HepG2 (cell line): ENCODE results near the gene SIRPA. TPM values are rescaled to one million over a fixed set of nuclear protein-coding genes. Genes with fewer than 3 reads are reported as not detected.

Experiments
- FOSL1 ChIP-seq: sonication (generic); formaldehyde crosslinking; IDR thresholded peaks from 2 replicates; pipeline ENCODE4 v1.9.0; 2021; ENCODE audit warnings: missing genetic modification reagents, borderline replicate concordance
- FOXO4 ChIP-seq: sonication (generic); formaldehyde crosslinking; conservative IDR thresholded peaks from 2 replicates; pipeline ENCODE4 v1.8.1; 2023; ENCODE audit warnings: missing genetic modification reagents
- HDAC2 ChIP-seq: sonication (generic); formaldehyde crosslinking; IDR thresholded peaks from 2 replicates; pipeline ENCODE4 v1.4.0; 2020; ENCODE audit warnings: missing genetic modification reagents
- MAFF ChIP-seq: IDR thresholded peaks from 2 replicates; pipeline ENCODE4 v1.6.1; 2011; ENCODE audit warnings: low read depth, low read length, improper control_type of control experiment
- MTA3 ChIP-seq: sonication (generic); formaldehyde crosslinking; IDR thresholded peaks from 2 replicates; pipeline ENCODE4 v1.4.0; 2020; ENCODE audit warnings: missing genetic modification reagents
- SMYD3 ChIP-seq: sonication (generic); formaldehyde crosslinking; IDR thresholded peaks from 2 replicates; pipeline ENCODE4 v1.8.1; 2023; ENCODE audit warnings: mild to moderate bottlenecking, missing genetic modification reagents
- SRY ChIP-seq: sonication (generic); formaldehyde crosslinking; IDR thresholded peaks from 2 replicates; pipeline ENCODE4 v1.8.0; 2022; ENCODE audit warnings: mild to moderate bottlenecking, missing genetic modification reagents
- YY1 ChIP-seq: IDR thresholded peaks from 2 replicates; pipeline ENCODE4 v1.6.1; 2011; ENCODE audit warnings: low read length, low read depth, moderate library complexity, mild to moderate bottlenecking; ENCODE audit not compliant: insufficient read depth, insufficient replicate concordance
- ZNF18 ChIP-seq: sonication (generic); formaldehyde crosslinking; IDR thresholded peaks from 2 replicates; pipeline ENCODE4 v1.8.0; 2022; ENCODE audit warnings: mild to moderate bottlenecking, missing genetic modification reagents; ENCODE audit not compliant: insufficient replicate concordance
- ZNF558 ChIP-seq: sonication (generic); formaldehyde crosslinking; IDR thresholded peaks from 2 replicates; pipeline ENCODE4 v1.9.0; 2022; ENCODE audit warnings: mild to moderate bottlenecking, missing genetic modification reagents, borderline replicate concordance
- ZNF615 ChIP-seq: sonication (generic); formaldehyde crosslinking; IDR thresholded peaks from 2 replicates; pipeline ENCODE4 v1.5.0; 2020; ENCODE audit warnings: mild to moderate bottlenecking, missing genetic modification reagents, borderline replicate concordance
- ZNF749 ChIP-seq: sonication (generic); formaldehyde crosslinking; IDR thresholded peaks from 2 replicates; pipeline ENCODE4 v1.8.0; 2022; ENCODE audit warnings: mild to moderate bottlenecking, missing genetic modification reagents, moderate library complexity, borderline replicate concordance
- polyA plus RNA-seq, 8 experiments: library from polyadenylated mRNA; depleted of rRNA in 3 of 8; stranded (reverse) in 7 of 8; unstranded in 1 of 8; fragments of >200 nt; fragmentation: Illumina TruSeq in 4 of 8; extraction: Trizol in 4 of 8; gene quantifications; 2 replicates each; pipeline versions ENCODE4 v1.2.1 to v1.2.3, GENCODE V29; 2011 to 2016; ENCODE audit warnings: low read depth in 4 of 8, missing spikeins in 1 of 8, mixed read lengths in 1 of 8; ENCODE audit not compliant: insufficient read depth in 1 of 8
- total RNA-seq, 5 experiments: library from RNA; depleted of rRNA; stranded (reverse); fragments of >200 nt; fragmentation: Illumina TruSeq; extraction: Trizol; gene quantifications; 2 replicates each; pipeline ENCODE4 v1.2.3, GENCODE V29; 2016; ENCODE audit warnings: low read depth in 1 of 5
- TF ChIP-seq, protein P1 (sequence below): fragments of 450-650 bp; IDR thresholded peaks from 2 replicates; pipeline ENCODE4 v1.6.1; 2017
- TF ChIP-seq, protein P2 (sequence below): sonication (generic); formaldehyde crosslinking; IDR thresholded peaks from 2 replicates; pipeline ENCODE4 v1.4.0; 2020; ENCODE audit warnings: low read depth, missing genetic modification reagents
- TF ChIP-seq, protein P3 (sequence below), 2 experiments: sonication (generic) in 1 of 2; formaldehyde crosslinking in 1 of 2; IDR thresholded peaks; 2 replicates each; pipeline versions ENCODE4 v1.4.0 to v1.6.1; 2016 to 2020; ENCODE audit warnings: borderline replicate concordance in 1 of 2, low read depth in 1 of 2, mild to moderate bottlenecking in 1 of 2, missing genetic modification reagents in 1 of 2

Gene SIRPA
- total and polyA plus RNA-seq, 2 of the 13 experiments (the other 11 are each of a cell fraction or from before 2014, with no cell fraction given): 7.2 to 17.6 TPM

DNA sequence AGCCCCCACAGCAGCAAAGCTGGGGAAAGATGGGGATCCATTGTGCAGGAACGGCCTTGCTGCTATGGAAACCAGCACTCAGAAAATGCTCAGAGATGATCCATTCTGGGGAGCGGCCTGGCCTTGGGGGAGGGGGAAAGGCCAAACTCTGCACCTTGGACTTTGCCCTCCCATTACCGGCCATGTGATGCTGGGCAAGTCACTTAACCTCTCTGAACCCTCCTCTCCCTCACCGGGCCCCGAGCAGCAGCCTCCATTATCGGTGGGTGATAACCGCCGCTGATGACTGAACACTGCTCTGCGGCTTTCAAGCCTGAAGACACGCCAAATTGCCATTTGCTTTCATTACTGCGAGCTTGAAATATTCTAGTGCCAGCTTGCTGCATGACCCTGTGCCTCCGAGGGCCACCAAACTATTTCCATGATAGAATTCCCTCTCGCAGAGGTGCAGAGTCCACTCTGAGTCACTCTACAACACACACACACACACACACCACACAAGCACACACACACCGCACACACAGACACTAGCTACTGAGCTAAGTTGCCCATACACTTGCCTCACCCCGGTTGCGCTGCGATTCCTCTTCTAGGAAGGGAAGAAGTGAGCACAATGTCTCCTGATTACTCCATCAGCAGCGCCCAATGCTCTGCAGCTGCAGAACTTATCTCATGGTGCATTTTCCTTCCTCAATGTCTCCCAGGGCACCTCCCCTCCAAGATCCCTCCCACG is 20.6 kb upstream of the SIRPA start (continued):
- TF ChIP-seq ZNF18 (CRISPR knock-in tag): no peak
- TF ChIP-seq FOXO4 (CRISPR knock-in tag): no peak
- TF ChIP-seq, protein P1, sequence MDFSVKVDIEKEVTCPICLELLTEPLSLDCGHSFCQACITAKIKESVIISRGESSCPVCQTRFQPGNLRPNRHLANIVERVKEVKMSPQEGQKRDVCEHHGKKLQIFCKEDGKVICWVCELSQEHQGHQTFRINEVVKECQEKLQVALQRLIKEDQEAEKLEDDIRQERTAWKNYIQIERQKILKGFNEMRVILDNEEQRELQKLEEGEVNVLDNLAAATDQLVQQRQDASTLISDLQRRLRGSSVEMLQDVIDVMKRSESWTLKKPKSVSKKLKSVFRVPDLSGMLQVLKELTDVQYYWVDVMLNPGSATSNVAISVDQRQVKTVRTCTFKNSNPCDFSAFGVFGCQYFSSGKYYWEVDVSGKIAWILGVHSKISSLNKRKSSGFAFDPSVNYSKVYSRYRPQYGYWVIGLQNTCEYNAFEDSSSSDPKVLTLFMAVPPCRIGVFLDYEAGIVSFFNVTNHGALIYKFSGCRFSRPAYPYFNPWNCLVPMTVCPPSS: no peak
- TF ChIP-seq HDAC2: no peak
- TF ChIP-seq MAFF: no peak
- peak; percentile 44 for TF ChIP-seq YY1
- TF ChIP-seq SRY (CRISPR knock-in tag): 0 out of 2 replicates have a peak, but pooled peaks have one; percentile 31
- TF ChIP-seq, protein P2, sequence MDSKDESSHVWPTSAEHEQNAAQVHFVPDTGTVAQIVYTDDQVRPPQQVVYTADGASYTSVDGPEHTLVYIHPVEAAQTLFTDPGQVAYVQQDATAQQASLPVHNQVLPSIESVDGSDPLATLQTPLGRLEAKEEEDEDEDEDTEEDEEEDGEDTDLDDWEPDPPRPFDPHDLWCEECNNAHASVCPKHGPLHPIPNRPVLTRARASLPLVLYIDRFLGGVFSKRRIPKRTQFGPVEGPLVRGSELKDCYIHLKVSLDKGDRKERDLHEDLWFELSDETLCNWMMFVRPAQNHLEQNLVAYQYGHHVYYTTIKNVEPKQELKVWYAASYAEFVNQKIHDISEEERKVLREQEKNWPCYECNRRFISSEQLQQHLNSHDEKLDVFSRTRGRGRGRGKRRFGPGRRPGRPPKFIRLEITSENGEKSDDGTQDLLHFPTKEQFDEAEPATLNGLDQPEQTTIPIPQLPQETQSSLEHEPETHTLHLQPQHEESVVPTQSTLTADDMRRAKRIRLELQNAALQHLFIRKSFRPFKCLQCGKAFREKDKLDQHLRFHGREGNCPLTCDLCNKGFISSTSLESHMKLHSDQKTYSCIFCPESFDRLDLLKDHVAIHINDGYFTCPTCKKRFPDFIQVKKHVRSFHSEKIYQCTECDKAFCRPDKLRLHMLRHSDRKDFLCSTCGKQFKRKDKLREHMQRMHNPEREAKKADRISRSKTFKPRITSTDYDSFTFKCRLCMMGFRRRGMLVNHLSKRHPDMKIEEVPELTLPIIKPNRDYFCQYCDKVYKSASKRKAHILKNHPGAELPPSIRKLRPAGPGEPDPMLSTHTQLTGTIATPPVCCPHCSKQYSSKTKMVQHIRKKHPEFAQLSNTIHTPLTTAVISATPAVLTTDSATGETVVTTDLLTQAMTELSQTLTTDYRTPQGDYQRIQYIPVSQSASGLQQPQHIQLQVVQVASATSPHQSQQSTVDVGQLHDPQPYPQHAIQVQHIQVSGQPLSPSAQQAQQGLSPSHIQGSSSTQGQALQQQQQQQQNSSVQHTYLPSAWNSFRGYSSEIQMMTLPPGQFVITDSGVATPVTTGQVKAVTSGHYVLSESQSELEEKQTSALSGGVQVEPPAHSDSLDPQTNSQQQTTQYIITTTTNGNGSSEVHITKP: no peak
- TF ChIP-seq ZNF558 (CRISPR knock-in tag): no peak
- no peak for TF ChIP-seq MTA3 (CRISPR knock-in tag)
- TF ChIP-seq ZNF615: no peak
- TF ChIP-seq SMYD3 (CRISPR knock-in tag): no peak
- TF ChIP-seq, protein P3, sequence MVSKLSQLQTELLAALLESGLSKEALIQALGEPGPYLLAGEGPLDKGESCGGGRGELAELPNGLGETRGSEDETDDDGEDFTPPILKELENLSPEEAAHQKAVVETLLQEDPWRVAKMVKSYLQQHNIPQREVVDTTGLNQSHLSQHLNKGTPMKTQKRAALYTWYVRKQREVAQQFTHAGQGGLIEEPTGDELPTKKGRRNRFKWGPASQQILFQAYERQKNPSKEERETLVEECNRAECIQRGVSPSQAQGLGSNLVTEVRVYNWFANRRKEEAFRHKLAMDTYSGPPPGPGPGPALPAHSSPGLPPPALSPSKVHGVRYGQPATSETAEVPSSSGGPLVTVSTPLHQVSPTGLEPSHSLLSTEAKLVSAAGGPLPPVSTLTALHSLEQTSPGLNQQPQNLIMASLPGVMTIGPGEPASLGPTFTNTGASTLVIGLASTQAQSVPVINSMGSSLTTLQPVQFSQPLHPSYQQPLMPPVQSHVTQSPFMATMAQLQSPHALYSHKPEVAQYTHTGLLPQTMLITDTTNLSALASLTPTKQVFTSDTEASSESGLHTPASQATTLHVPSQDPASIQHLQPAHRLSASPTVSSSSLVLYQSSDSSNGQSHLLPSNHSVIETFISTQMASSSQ (IDR thresholded peaks at IDR 0.05; ENCODE audit: low read depth): 0 out of 2 replicates have a peak, but pooled peaks have one; percentile 14
- TF ChIP-seq, protein P3 (CRISPR knock-in tag; IDR thresholded peaks at IDR 0.05; ENCODE audit: borderline replicate concordance): no peak
- peak; percentile 68; the same call in 1 of the 2 replicates for TF ChIP-seq FOSL1 (CRISPR knock-in tag)
- TF ChIP-seq ZNF749 (CRISPR knock-in tag): no peak
